ENCODE results near the gene RBCK1.

The RBCK1 gene

GRCh38 chr20:481167-481566 lies 73.1 kb downstream of the RBCK1 start:
- H3K27me3 ChIP-seq (replicated peaks; ENCODE audit: insufficient read depth, low read length): no peaks in the 10 kb centered on the region
- no peak overlapping the region for H3K27ac ChIP-seq (ENCODE audit: low read length)
- H3K79me2 ChIP-seq (ENCODE audit: low read length): no peaks in the 10 kb centered on the region
- H3K9me2 ChIP-seq (replicated peaks; ENCODE audit: insufficient read depth, low read length): no peaks in the 10 kb centered on the region
- 0 out of 2 replicates have a peak, but pooled peaks cover 3% of the 10 kb centered on the region for H4K20me1 ChIP-seq (ENCODE audit: insufficient read depth, low read length)
- no peak overlapping the region for H3K9ac ChIP-seq (ENCODE audit: low read length)
- H3K9me3 ChIP-seq (replicated peaks; ENCODE audit: insufficient read depth, low read length): no peaks in the 10 kb centered on the region
- H3K36me3 ChIP-seq (replicated peaks; ENCODE audit: insufficient read depth, low read length): 0 out of 2 replicates have a peak, but pooled peaks cover 6% of the 10 kb centered on the region
- no peak overlapping the region for H2AFZ ChIP-seq (ENCODE audit: low read length)
- DNase-seq: no peak
- TF ChIP-seq EZH2 (optimal IDR thresholded peaks at IDR 0.05; ENCODE audit: low read depth, low read length) (no peak), CTCF (IDR thresholded peaks at IDR 0.05; ENCODE audit: low read length) (no peak), EZH2phosphoT487 (IDR thresholded peaks at IDR 0.05; ENCODE audit: low read length) (no peak)
- H3K4me3 ChIP-seq (ENCODE audit: low read length): no peak overlapping the region
- no peak overlapping the region for H3K4me2 ChIP-seq (ENCODE audit: low read depth, low read length)
- 0 out of 2 replicates have a peak, but pooled peaks cover 10% of the 10 kb centered on the region for H3F3A ChIP-seq (ENCODE audit: insufficient read depth, low read length)
- H3K4me1 ChIP-seq (ENCODE audit: low read length): no peaks in the 10 kb centered on the region
